ENCODE results near the gene SH3BP4.

DNA sequence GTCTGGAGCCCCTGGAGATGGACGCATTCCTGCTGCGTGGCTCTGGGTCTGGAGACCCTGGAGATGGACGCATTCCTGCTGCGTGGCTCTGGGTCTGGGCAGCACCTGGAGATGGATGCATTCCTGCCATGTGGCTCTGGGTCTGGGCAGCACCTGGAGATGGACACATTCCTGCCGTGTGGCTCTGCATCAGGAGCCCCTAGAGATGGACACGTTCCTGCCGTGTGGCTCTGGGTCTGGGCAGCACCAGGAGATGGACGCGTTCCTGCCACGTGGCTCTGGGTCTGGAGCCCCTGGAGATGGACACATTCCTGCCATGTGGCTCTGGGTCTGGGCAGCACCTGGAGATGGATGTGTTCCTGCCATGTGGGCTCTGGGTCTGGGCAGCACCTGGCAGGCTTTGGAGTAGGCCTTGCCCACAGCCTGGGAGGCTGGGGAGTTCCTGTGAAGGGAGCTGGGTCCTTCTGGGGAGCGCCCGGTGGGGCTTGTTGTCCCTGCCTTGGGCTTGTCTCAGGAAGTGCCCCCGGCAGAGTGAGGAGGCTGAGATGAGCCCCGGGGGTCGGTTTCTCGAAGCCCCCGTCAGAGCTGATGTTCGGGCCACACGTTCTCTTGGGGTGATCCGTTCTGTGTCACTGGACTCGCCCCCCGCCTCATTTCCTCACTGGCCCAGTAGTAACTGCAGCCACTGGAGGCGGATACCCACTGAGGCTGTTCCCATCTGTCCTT, 41.0 kb downstream of the SH3BP4 start:
- TF ChIP-seq BRCA1 (IDR thresholded peaks at IDR 0.05; ENCODE audit: low read depth, low read length) (no peak), TAF1 (IDR thresholded peaks at IDR 0.05; ENCODE audit: borderline replicate concordance, low read depth, low read length) (no peak), CHD2 (IDR thresholded peaks at IDR 0.05; ENCODE audit: borderline replicate concordance, low read depth, low read length) (no peak), YBX1 (IDR thresholded peaks at IDR 0.05) (no peak), TARDBP (IDR thresholded peaks at IDR 0.05; ENCODE audit: borderline replicate concordance) (no peak), POLR2AphosphoS5 (IDR thresholded peaks at IDR 0.05; ENCODE audit: low read length) (no peak), CEBPB (IDR thresholded peaks at IDR 0.05; ENCODE audit: borderline replicate concordance in 1 of 2, low read depth in 2 of 2, low read length in 2 of 2) (no peak), POLR2A (IDR thresholded peaks at IDR 0.05; ENCODE audit: low read depth, low read length) (no peak)
- TF ChIP-seq, protein P1, sequence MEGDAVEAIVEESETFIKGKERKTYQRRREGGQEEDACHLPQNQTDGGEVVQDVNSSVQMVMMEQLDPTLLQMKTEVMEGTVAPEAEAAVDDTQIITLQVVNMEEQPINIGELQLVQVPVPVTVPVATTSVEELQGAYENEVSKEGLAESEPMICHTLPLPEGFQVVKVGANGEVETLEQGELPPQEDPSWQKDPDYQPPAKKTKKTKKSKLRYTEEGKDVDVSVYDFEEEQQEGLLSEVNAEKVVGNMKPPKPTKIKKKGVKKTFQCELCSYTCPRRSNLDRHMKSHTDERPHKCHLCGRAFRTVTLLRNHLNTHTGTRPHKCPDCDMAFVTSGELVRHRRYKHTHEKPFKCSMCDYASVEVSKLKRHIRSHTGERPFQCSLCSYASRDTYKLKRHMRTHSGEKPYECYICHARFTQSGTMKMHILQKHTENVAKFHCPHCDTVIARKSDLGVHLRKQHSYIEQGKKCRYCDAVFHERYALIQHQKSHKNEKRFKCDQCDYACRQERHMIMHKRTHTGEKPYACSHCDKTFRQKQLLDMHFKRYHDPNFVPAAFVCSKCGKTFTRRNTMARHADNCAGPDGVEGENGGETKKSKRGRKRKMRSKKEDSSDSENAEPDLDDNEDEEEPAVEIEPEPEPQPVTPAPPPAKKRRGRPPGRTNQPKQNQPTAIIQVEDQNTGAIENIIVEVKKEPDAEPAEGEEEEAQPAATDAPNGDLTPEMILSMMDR (IDR thresholded peaks at IDR 0.05 in 2 of 3, conservative IDR thresholded peaks at IDR 0.05 in 1 of 3; ENCODE audit: control insufficient read depth in 2 of 3, extremely low read depth in 1 of 3, insufficient read depth in 1 of 3, low read depth in 3 of 3, low read length in 3 of 3), result no peak
- TF ChIP-seq, protein P2, sequence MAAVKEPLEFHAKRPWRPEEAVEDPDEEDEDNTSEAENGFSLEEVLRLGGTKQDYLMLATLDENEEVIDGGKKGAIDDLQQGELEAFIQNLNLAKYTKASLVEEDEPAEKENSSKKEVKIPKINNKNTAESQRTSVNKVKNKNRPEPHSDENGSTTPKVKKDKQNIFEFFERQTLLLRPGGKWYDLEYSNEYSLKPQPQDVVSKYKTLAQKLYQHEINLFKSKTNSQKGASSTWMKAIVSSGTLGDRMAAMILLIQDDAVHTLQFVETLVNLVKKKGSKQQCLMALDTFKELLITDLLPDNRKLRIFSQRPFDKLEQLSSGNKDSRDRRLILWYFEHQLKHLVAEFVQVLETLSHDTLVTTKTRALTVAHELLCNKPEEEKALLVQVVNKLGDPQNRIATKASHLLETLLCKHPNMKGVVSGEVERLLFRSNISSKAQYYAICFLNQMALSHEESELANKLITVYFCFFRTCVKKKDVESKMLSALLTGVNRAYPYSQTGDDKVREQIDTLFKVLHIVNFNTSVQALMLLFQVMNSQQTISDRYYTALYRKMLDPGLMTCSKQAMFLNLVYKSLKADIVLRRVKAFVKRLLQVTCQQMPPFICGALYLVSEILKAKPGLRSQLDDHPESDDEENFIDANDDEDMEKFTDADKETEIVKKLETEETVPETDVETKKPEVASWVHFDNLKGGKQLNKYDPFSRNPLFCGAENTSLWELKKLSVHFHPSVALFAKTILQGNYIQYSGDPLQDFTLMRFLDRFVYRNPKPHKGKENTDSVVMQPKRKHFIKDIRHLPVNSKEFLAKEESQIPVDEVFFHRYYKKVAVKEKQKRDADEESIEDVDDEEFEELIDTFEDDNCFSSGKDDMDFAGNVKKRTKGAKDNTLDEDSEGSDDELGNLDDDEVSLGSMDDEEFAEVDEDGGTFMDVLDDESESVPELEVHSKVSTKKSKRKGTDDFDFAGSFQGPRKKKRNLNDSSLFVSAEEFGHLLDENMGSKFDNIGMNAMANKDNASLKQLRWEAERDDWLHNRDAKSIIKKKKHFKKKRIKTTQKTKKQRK (IDR thresholded peaks at IDR 0.05; ENCODE audit: low read depth, low read length), result no peak

Data from GM12878 (cell line).